ENCODE data around the gene TTC29.

The TTC29 gene

GRCh38 chr4:146945556-146946374 lies at the start of gene TTC29:
TSS of gene TTC29 (minus strand) at chr4:146945864. CDS start at chr4:146939895, 5,969 bp downstream.
- peak; percentile 74 to 80 for DNase-seq (ENCODE audit: low read depth in 2 of 2)

GRCh38 chr4:146981651-146982050 lies 36.0 kb upstream of the TTC29 start:
- no peak for DNase-seq (ENCODE audit: low read depth in 2 of 2)

GRCh38 chr4:146978641-146979040 lies 33.0 kb upstream of the TTC29 start:
- no peak for DNase-seq (ENCODE audit: low read depth in 2 of 2)

- DNase-seq (ENCODE audit: low read depth in 2 of 2) = no peak
Measured at GRCh38 chr4:146976145-146976544, 30.5 kb upstream of the TTC29 start.

GRCh38 chr4:146975527-146975926 lies 29.9 kb upstream of the TTC29 start:
- DNase-seq (ENCODE audit: low read depth in 2 of 2) = no peak

- no peak for DNase-seq (ENCODE audit: low read depth in 2 of 2)
Measured at GRCh38 chr4:146975036-146975435, 29.4 kb upstream of the TTC29 start.

GRCh38 chr4:146972036-146972435 lies 26.4 kb upstream of the TTC29 start:
- DNase-seq (ENCODE audit: low read depth in 2 of 2) = no peak

GRCh38 chr4:146969126-146969525 lies 23.5 kb upstream of the TTC29 start:
- DNase-seq (ENCODE audit: low read depth in 2 of 2) = no peak

- DNase-seq (ENCODE audit: low read depth in 2 of 2) = no peak
Measured at GRCh38 chr4:146960634-146961033, 15.0 kb upstream of the TTC29 start.

- DNase-seq (ENCODE audit: low read depth in 2 of 2) = no peak
Measured at GRCh38 chr4:146959692-146960091, 14.0 kb upstream of the TTC29 start.

GRCh38 chr4:146957237-146957636 lies 11.6 kb upstream of the TTC29 start:
- DNase-seq (ENCODE audit: low read depth in 2 of 2) = no peak

GRCh38 chr4:146952896-146953295 lies 7.2 kb upstream of the TTC29 start:
- DNase-seq (ENCODE audit: low read depth in 2 of 2) = no peak

- DNase-seq (ENCODE audit: low read depth in 2 of 2) = no peak
Measured at GRCh38 chr4:146949559-146949958, 3.9 kb upstream of the TTC29 start.

- no peak for DNase-seq (ENCODE audit: low read depth in 2 of 2)
Measured at GRCh38 chr4:146943691-146944375, 1.8 kb downstream of the TTC29 start.

GRCh38 chr4:146932116-146932515 lies 13.5 kb downstream of the TTC29 start:
- no peak for DNase-seq (ENCODE audit: low read depth in 2 of 2)

- DNase-seq (ENCODE audit: low read depth in 2 of 2) = no peak
Measured at GRCh38 chr4:146930673-146931072, 15.0 kb downstream of the TTC29 start.

- no peak for DNase-seq (ENCODE audit: low read depth in 2 of 2)
Measured at GRCh38 chr4:146927695-146928094, 18.0 kb downstream of the TTC29 start.

- no peak for DNase-seq (ENCODE audit: low read depth in 2 of 2)
Measured at GRCh38 chr4:146916479-146917076, 29.1 kb downstream of the TTC29 start.

GRCh38 chr4:146915132-146915531 lies 30.5 kb downstream of the TTC29 start:
- DNase-seq (ENCODE audit: low read depth in 2 of 2) = no peak

- DNase-seq (ENCODE audit: low read depth in 2 of 2) = no peak
Measured at GRCh38 chr4:146900295-146900694, 45.4 kb downstream of the TTC29 start.

- DNase-seq (ENCODE audit: low read depth in 2 of 2) = no peak
Measured at GRCh38 chr4:146890301-146890700, 55.4 kb downstream of the TTC29 start.

GRCh38 chr4:146883070-146883469 lies 62.6 kb downstream of the TTC29 start:
- no peak for DNase-seq (ENCODE audit: low read depth in 2 of 2)

GRCh38 chr4:146857298-146857697 lies 88.4 kb downstream of the TTC29 start:
- no peak for DNase-seq (ENCODE audit: low read depth in 2 of 2)

All from stimulated activated CD8-positive, alpha-beta memory T cell treated with anti-CD3 and anti-CD28 coated beads, Interleukin-15, amount 100 ng/mL, for 48 hours (primary cell).